Measurements from ENCODE around the gene ASB18.

DNA sequence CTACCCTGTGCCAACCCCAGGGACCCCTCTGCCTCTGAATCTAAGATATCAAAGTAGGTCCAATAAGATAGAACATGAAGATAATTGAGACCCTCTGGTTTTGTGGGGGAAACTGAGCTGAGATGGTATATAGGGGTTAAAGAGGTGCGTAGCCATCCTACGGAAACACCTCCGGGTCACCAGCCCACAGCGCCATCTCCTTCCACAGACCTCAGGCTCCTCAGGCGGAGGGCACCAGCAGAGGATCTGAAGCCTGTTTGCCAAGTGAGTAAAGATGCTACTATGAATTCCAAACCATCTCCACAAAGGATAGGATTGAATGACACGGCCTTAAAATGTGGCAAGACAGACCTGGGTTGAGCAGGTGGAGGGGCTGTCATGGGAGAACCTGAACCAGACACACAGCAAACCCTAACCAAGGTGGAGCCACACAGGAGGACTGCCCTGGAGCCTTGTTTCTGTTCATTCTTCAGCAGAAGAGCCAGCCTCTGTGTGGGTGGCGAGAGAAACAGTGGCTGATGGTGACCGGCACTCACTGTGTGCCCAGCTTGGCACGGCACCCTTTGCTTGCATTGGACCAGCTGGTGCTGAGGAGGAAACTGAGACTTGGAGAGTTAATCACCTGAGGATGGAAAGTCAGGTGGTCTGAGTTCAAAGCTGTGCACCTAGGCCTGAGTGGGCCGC lies 106.2 kb downstream of the ASB18 start:
- TF ChIP-seq, protein P1, sequence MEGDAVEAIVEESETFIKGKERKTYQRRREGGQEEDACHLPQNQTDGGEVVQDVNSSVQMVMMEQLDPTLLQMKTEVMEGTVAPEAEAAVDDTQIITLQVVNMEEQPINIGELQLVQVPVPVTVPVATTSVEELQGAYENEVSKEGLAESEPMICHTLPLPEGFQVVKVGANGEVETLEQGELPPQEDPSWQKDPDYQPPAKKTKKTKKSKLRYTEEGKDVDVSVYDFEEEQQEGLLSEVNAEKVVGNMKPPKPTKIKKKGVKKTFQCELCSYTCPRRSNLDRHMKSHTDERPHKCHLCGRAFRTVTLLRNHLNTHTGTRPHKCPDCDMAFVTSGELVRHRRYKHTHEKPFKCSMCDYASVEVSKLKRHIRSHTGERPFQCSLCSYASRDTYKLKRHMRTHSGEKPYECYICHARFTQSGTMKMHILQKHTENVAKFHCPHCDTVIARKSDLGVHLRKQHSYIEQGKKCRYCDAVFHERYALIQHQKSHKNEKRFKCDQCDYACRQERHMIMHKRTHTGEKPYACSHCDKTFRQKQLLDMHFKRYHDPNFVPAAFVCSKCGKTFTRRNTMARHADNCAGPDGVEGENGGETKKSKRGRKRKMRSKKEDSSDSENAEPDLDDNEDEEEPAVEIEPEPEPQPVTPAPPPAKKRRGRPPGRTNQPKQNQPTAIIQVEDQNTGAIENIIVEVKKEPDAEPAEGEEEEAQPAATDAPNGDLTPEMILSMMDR (IDR thresholded peaks at IDR 0.05; ENCODE audit: low read depth, low read length) = no peak
- TF ChIP-seq EZH2phosphoT487 (IDR thresholded peaks at IDR 0.05; ENCODE audit: low read depth) = no peak

Measured in OCI-LY3 (cell line).